D721Med (cell line): ENCODE data around the gene ANKLE2.
A peak's percentile ranks its signal among the peaks of the same experiment; 100 is the strongest.
"Not testable (repeated sequence)": the region's sequence is repeated elsewhere in the genome, so short reads cannot be mapped to it uniquely, and the experiment has no call there.

ENCODE experiments used
- DNase-seq: peaks from one replicate; pipeline ENCODE4 v3.0.0; 2011; ENCODE audit warnings: low spot score; ENCODE audit not compliant: insufficient read length
- FAIRE-seq: peaks from 2 replicates; lab custom pipeline; 2011; peaks lifted over from hg19 to GRCh38; lab: Jason Lieb, UNC
- TF ChIP-seq, protein P1 (sequence below): IDR thresholded peaks from 2 replicates; pipeline ENCODE4 v1.5.1; 2012; ENCODE audit warnings: mild to moderate bottlenecking, control low read depth; ENCODE audit not compliant: insufficient read depth; ENCODE audit errors: missing control alignments

The ANKLE2 gene

DNA sequence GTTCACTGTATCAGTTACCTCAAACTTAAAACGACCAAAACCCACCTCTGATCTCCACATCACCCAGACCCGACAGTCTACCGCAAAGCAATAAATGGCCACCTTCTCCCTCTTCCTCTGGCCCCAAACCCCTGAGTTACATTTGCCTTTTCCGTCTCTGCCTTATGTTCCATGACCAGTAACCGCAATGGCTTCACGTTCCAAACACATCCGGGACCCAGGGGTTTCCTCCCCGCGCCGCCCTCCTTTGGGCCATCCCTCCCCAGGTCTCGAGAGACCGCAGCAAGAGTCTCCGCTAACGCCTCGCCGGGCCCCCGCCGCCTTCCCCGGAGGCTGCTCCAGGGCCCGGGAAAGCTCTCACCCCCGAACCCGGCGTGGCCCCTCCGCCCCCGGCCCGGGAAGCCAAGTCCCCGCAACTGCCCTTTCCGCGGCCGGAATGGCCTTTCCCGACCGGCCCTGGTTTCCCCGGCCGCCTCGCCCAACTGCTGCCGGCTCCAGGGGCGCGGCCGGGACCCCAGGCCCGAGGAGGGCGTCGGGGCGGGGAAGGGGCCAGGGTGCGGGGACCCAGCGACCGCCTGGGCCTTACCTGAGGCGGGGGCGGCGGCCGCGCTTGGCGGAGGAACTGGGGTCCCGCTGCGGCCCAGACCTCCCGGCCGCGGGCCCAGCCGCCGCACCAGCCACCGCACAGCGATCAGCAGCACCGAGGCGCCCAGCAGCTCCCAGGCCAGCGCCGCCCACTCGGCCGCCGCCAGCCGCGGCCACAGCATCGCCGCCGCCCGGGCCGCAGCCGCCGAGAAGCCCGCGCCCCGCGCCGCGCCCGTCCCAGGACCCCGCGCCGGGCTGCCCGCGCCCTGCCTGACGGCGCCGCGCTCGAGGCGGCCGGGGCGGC, at the start of gene ANKLE2:
Gene ANKLE2 (minus strand): TSS at position 801 of the 889 bp plus-strand sequence. CDS start 34 bp downstream, at position 767.
- no peak for FAIRE-seq
- TF ChIP-seq, protein P1, sequence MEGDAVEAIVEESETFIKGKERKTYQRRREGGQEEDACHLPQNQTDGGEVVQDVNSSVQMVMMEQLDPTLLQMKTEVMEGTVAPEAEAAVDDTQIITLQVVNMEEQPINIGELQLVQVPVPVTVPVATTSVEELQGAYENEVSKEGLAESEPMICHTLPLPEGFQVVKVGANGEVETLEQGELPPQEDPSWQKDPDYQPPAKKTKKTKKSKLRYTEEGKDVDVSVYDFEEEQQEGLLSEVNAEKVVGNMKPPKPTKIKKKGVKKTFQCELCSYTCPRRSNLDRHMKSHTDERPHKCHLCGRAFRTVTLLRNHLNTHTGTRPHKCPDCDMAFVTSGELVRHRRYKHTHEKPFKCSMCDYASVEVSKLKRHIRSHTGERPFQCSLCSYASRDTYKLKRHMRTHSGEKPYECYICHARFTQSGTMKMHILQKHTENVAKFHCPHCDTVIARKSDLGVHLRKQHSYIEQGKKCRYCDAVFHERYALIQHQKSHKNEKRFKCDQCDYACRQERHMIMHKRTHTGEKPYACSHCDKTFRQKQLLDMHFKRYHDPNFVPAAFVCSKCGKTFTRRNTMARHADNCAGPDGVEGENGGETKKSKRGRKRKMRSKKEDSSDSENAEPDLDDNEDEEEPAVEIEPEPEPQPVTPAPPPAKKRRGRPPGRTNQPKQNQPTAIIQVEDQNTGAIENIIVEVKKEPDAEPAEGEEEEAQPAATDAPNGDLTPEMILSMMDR, result no peak
- peak; percentile 41 for DNase-seq

DNA sequence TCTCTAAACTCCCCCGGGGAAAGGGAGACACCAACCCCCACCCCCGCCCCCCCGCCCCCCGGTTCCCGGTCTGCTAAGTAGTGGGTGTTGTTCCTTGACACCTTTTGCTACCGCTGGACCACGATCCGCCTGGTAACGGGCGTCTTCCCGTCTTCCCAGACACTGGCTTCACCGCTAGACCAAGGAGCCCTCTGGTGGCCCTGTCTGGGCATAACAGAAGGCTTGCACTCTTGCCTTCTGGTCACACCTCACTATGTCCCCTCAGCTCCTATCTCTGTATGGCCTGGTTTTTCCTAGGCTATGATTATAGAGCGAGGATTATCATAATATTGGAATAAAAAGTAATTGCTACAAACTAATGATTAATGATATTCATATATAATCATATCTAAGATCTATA, 47.8 kb upstream of the ANKLE2 start:
- not testable (repeated sequence) for FAIRE-seq, DNase-seq
- TF ChIP-seq, protein P1, result peak; percentile 30

DNA sequence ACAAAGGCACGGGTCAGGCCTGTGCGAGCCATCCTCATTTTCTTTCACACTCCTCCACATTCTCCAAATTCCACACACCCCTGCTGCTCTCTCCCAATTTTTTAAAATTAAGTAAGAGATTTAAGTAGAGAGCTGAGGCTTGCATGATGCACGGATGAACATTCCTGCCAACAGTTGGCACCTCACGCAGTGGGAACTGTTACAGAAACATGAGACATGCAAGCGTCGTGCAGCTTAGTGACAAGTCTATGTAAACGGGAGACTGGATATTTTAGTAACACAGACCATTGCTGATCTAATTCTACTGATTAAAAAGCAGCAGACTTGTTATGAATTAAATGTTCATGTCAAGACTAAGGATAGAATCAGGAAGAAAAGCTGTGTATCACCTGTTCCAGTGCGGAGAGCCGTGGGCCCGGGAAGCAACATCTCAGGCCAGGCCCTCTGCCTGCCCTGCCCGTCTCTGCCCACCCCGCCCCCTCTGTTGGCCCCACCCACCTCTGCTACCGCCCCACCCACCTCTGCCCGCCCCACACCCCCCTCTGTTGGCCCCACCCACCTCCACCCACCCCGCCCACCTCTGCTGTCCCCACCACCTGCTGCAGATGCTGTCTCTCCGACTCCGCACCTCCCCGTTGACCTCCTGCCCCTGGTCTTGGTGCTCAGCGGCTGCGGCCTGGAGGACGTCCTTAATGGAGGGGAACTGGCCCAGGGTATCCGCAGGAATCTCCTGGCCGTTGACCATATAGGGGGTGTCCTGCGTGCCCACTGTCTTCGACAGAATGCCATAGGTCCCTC, 45.9 kb upstream of the ANKLE2 start:
- peak; percentile 58 for DNase-seq
- no peak for FAIRE-seq
- TF ChIP-seq, protein P1, result no peak

DNA sequence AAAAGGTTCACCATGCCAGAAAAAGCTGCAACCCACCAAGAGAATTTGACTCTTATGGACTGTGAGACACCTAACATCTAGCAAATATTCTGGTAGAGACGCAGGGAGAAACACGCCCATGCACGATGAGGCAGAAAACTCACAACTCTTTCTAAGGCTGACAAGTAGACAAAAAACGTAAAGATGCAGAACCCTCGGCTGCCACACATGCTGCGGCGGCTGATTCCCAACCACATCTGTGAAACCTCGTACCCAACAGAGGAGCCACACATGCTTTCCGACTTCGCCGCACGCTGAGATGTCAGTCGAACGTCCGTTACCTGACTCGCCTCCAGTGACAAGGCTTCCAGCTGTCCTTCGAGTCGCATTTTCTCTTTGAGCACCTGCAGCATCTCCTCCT, 45.2 kb upstream of the ANKLE2 start:
- DNase-seq (no peak), FAIRE-seq (no peak)
- TF ChIP-seq, protein P1, result no peak

DNA sequence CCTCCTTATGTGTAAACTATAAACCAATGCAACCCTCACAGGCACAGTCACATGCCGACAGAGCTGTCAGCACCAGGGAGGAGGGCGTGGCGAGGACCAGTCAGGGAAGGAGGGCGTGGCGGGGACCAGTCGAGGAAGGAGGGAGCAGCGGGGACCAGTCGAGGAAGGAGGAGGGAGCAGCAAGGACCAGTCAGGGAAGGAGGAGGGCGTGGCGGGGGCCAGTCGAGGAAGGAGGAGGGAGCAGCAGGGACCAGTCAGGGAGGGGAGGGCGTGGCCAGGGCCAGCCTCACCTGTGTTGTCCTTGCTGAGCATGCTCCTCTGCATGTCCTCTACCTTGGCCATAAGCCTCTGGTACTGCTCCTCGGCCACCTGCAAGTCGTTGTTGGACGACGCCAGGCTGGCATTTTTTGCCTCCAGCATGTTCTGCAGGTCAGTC, 42.8 kb upstream of the ANKLE2 start:
- FAIRE-seq, result no peak
- TF ChIP-seq, protein P1, result no peak
- no peak for DNase-seq

DNA sequence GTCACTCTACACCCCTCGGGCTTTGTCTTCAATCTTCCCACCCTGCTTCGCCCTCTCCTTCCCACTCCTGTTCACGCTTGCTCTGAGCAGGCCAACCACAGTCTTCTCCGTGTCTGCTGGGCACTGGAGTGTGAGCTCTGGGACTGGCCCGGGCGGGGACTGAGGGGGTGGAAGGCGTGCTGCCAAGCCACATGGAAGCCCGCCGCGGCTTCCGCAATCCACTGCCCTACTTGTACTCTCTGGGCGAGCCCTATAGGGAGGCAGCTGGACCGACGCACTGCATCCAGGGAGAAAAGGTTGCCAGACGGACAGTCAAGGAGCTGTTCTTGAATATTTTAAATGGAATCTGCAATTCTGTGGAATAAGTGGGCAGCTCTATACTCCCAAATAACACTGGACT, 42.3 kb upstream of the ANKLE2 start:
- no peak for FAIRE-seq
- DNase-seq, result no peak
- TF ChIP-seq, protein P1, result no peak
